Neuronal stem cell (in vitro differentiated cells): ENCODE results near the gene OOSP1.

Source experiments
- DNase-seq: peaks from one replicate; pipeline ENCODE4 v3.0.0-alpha.2; 2013; ENCODE audit warnings: low spot score
- H2AFZ ChIP-seq: one replicate; pipeline ENCODE4 v1.6.1; 2013; ENCODE audit warnings: mild to moderate bottlenecking, low read length, inconsistent platforms
- H2AK5ac ChIP-seq: 2 replicates; pipeline ENCODE4 v1.6.1; 2013; ENCODE audit warnings: low read depth, mild to moderate bottlenecking, inconsistent platforms, low read length, moderate library complexity, mixed read lengths
- H2BK120ac ChIP-seq: 2 replicates; pipeline ENCODE4 v1.6.1; 2013; ENCODE audit warnings: low read depth, mild to moderate bottlenecking, inconsistent platforms, low read length, moderate library complexity, mixed read lengths
- H2BK12ac ChIP-seq: one replicate; pipeline ENCODE4 v1.6.1; 2013; ENCODE audit warnings: low read length, inconsistent platforms
- H2BK15ac ChIP-seq: 2 replicates; pipeline ENCODE4 v1.6.1; 2013; ENCODE audit warnings: mild to moderate bottlenecking, low read length, inconsistent platforms, mixed read lengths
- H2BK5ac ChIP-seq: one replicate; pipeline ENCODE4 v1.6.1; 2013; ENCODE audit warnings: inconsistent platforms, mild to moderate bottlenecking, low read length, moderate library complexity
- H3K14ac ChIP-seq: one replicate; pipeline ENCODE4 v1.6.1; 2013; ENCODE audit warnings: low read length, inconsistent platforms
- H3K18ac ChIP-seq: 2 replicates; pipeline ENCODE4 v1.6.1; 2013; ENCODE audit warnings: low read length, inconsistent platforms
- H3K23ac ChIP-seq: 2 replicates; pipeline ENCODE4 v1.6.1; 2013; ENCODE audit warnings: low read depth, mild to moderate bottlenecking, mixed read lengths, low read length, inconsistent platforms; ENCODE audit not compliant: poor library complexity
- H3K27ac ChIP-seq: replicated peaks from 3 replicates; pipeline ENCODE4 v1.5.1; 2013; ENCODE audit warnings: low read length, inconsistent platforms
- H3K27me3 ChIP-seq, 3 experiments: 2 replicates each; pipeline ENCODE4 v1.6.1; 2013; ENCODE audit warnings: low read length in 3 of 3, mild to moderate bottlenecking in 2 of 3, inconsistent platforms in 1 of 3, low read depth in 1 of 3, mixed read lengths in 1 of 3, moderate library complexity in 1 of 3; ENCODE audit not compliant: control insufficient read depth in 3 of 3, insufficient read depth in 3 of 3
- H3K36me3 ChIP-seq, 2 donors: replicated peaks in 1 of 2; 2 replicates each; pipeline ENCODE4 v1.6.1; 2013; ENCODE audit warnings: low read length in 2 of 2; ENCODE audit not compliant: control insufficient read depth in 2 of 2, insufficient read depth in 2 of 2
- H3K4ac ChIP-seq: 2 replicates; pipeline ENCODE4 v1.6.1; 2013; ENCODE audit warnings: inconsistent platforms, mild to moderate bottlenecking, low read length, moderate library complexity
- H3K4me1 ChIP-seq, 2 donors: 1 replicate in 1 of 2; 2 replicates in 1 of 2; pipeline ENCODE4 v1.6.1; 2013; ENCODE audit warnings: low read length in 2 of 2, low read depth in 1 of 2; ENCODE audit not compliant: control insufficient read depth in 2 of 2, insufficient read depth in 1 of 2
- H3K4me2 ChIP-seq: one replicate; pipeline ENCODE4 v1.6.1; 2013; ENCODE audit warnings: mild to moderate bottlenecking, low read length, inconsistent platforms; ENCODE audit not compliant: insufficient read depth, poor library complexity, severe bottlenecking
- H3K4me3 ChIP-seq, 2 donors: 2 replicates each; pipeline ENCODE4 v1.5.1; 2013; ENCODE audit warnings: low read length in 2 of 2, mild to moderate bottlenecking in 2 of 2, inconsistent platforms in 1 of 2, moderate library complexity in 1 of 2
- H3K79me1 ChIP-seq: one replicate; pipeline ENCODE4 v1.6.1; 2013; ENCODE audit warnings: low read depth, mild to moderate bottlenecking, inconsistent platforms, low read length, moderate library complexity
- H3K9ac ChIP-seq: one replicate; pipeline ENCODE4 v1.6.1; 2013; ENCODE audit warnings: mild to moderate bottlenecking, low read depth, low read length, inconsistent platforms; ENCODE audit not compliant: poor library complexity
- H3K9me3 ChIP-seq, 2 donors: replicated peaks in 1 of 2; 2 replicates each; pipeline versions ENCODE3 to v1.6.1; 2013; ENCODE audit warnings: low read length in 2 of 2, mild to moderate bottlenecking in 2 of 2, inconsistent platforms in 1 of 2, low read depth in 1 of 2, mixed read lengths in 1 of 2, moderate library complexity in 1 of 2; ENCODE audit not compliant: control insufficient read depth in 2 of 2, insufficient read depth in 1 of 2
- H4K8ac ChIP-seq: one replicate; pipeline ENCODE4 v1.6.1; 2013; ENCODE audit warnings: low read depth, mild to moderate bottlenecking, inconsistent platforms, low read length, moderate library complexity
- H4K91ac ChIP-seq: one replicate; pipeline ENCODE4 v1.6.1; 2013; ENCODE audit warnings: low read length, low read depth, mild to moderate bottlenecking, inconsistent platforms; ENCODE audit not compliant: poor library complexity
- WGBS, 2 donors: extraction: QIAGEN DNeasy Blood & Tissue Kit; methylation state at CpG; one replicate each; pipeline ENCODE4 v1.1.7; 2013; ENCODE audit warnings: missing lambda C conversion rate in 2 of 2, mixed read lengths in 1 of 2; ENCODE audit not compliant: insufficient read length in 2 of 2, insufficient replicate concordance in 1 of 2; ENCODE audit errors: extremely low coverage in 2 of 2; 5-methylcytosine and 5-hydroxymethylcytosine counted together

The OOSP1 gene

DNA sequence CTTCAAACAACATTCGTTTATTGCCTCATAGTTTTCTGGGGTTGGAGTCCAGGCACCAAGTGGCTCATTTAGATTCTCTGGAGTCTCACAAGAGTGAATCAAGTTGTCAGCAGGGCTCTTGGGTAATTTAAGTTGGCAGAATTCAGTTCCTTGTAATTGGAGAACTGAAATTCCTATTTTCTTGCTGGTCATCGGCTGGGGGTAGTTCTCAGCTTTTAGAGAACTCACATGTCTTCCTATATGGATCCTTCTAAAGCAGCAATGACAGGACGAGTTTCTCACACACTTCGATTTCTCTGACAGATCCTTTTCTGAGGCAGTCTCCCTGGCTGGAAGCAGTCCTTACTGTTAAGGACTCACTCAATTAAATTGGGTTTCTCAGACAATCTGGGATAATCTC is 61.5 kb downstream of the OOSP1 start:
- Histone ChIP-seq H2BK15ac (no peak overlapping the region), H4K91ac (no peak overlapping the region), H3K4ac (no peak overlapping the region), H3K27me3 (peaks cover 0 to 2% (median 0%) of the 10 kb centered on the region in 3 experiments), H3K4me1 (no peaks in the 10 kb centered on the region), H3K9ac (no peak overlapping the region), H3K36me3 (no peaks in the 10 kb centered on the region), H3K4me2 (no peak overlapping the region), H3K79me1 (no peaks in the 10 kb centered on the region), H2BK12ac (no peak overlapping the region), H3K27ac (no peak overlapping the region), H3K14ac (no peak overlapping the region), H2BK5ac (no peak overlapping the region), H3K4me3 (no peak overlapping the region), H3K18ac (no peak overlapping the region), H3K9me3 (no peaks in the 10 kb centered on the region), H3K23ac (no peak overlapping the region), H2AFZ (no peak overlapping the region), H2AK5ac (no peak overlapping the region), H2BK120ac (no peak overlapping the region), H4K8ac (no peak overlapping the region)
- no CpG with 5 or more reads among the region's 4 CpGs for WGBS, 2 donors
- no peak for DNase-seq

DNA sequence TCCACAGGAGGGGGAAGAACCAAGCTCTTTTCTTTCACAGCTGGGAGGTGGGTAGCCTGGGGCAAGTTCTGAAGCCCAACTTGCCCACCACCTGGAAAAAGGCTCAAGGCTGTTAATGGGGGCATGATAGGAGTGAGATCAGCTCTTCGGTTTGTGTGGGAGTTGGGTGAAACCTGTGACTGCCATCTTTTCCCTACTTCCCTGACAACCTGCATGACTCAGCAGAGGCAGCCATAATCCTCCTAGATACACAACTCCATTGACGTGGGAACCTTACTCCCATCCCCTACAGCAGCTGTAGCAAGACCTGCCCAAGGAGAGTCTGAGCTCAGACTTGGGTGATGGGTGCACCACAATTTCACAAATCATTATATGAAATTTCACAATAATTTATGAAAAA is 65.5 kb downstream of the OOSP1 start:
- Histone ChIP-seq H4K8ac (no peak overlapping the region), H2BK5ac (no peak overlapping the region), H2BK12ac (no peak overlapping the region), H4K91ac (no peak overlapping the region), H3K18ac (no peak overlapping the region), H3K9ac (no peak overlapping the region), H3K4me3 (no peak overlapping the region), H3K79me1 (no peaks in the 10 kb centered on the region), H3K23ac (no peak overlapping the region), H2BK120ac (no peak overlapping the region), H3K9me3 (no peaks in the 10 kb centered on the region), H3K27ac (no peak overlapping the region), H3K4me1 (no peaks in the 10 kb centered on the region), H3K36me3 (no peaks in the 10 kb centered on the region), H3K14ac (no peak overlapping the region), H2BK15ac (no peak overlapping the region), H3K4me2 (no peak overlapping the region), H2AK5ac (no peak overlapping the region), H3K4ac (no peak overlapping the region), H2AFZ (no peak overlapping the region), H3K27me3 (no peaks in the 10 kb centered on the region)
- no peak for DNase-seq
- no CpG with 5 or more reads among the region's 2 CpGs for WGBS, 2 donors

- H2BK120ac ChIP-seq = no peak overlapping the region
- H4K91ac ChIP-seq = no peak overlapping the region
- no peak overlapping the region for H2AFZ ChIP-seq
- H2BK5ac ChIP-seq = no peak overlapping the region
- H3K36me3 ChIP-seq = no peaks in the 10 kb centered on the region
- H3K14ac ChIP-seq = no peak overlapping the region
- no peak overlapping the region for H3K4me3 ChIP-seq
- no peaks in the 10 kb centered on the region for H3K9me3 ChIP-seq
- H3K4me2 ChIP-seq = no peak overlapping the region
- H2BK15ac ChIP-seq = no peak overlapping the region
- no CpG with 5 or more reads among the region's 1 CpG for WGBS, 2 donors
- no peak for DNase-seq
- no peak overlapping the region for H3K27ac ChIP-seq
- H3K4me1 ChIP-seq = no peaks in the 10 kb centered on the region
- H3K27me3 ChIP-seq = no peaks in the 10 kb centered on the region
- H3K18ac ChIP-seq = no peak overlapping the region
- no peak overlapping the region for H2AK5ac ChIP-seq
- no peak overlapping the region for H3K4ac ChIP-seq
- no peak overlapping the region for H2BK12ac ChIP-seq
- no peak overlapping the region for H3K23ac ChIP-seq
- no peak overlapping the region for H4K8ac ChIP-seq
- no peak overlapping the region for H3K9ac ChIP-seq
- H3K79me1 ChIP-seq = no peaks in the 10 kb centered on the region
Observed at GRCh38 chr11:60005360-60005759, 67.1 kb downstream of the OOSP1 start.
